ENCODE results near the gene LDHD.

LDHD gene

GRCh38 chr16:75079346-75079926 lies 37.1 kb downstream of the LDHD start:
- DNase-seq: no peak

GRCh38 chr16:75078886-75079285 lies 37.7 kb downstream of the LDHD start:
- no peak for DNase-seq

GRCh38 chr16:75075688-75076268 lies 40.8 kb downstream of the LDHD start:
- DNase-seq: no peak

- no peak for DNase-seq
Observed at GRCh38 chr16:75074920-75075687, 41.5 kb downstream of the LDHD start.

GRCh38 chr16:75074304-75074793 lies 42.2 kb downstream of the LDHD start:
- no peak for DNase-seq

- no peak for DNase-seq
Observed at GRCh38 chr16:75073545-75074303, 42.9 kb downstream of the LDHD start.

- DNase-seq: no peak
Observed at GRCh38 chr16:75072239-75072947, 44.2 kb downstream of the LDHD start.

GRCh38 chr16:75071621-75072020 lies 45.0 kb downstream of the LDHD start:
- no peak for DNase-seq

GRCh38 chr16:75070012-75070841 lies 46.4 kb downstream of the LDHD start:
- peak; percentile 56 for DNase-seq

GRCh38 chr16:75068085-75069031 lies 48.2 kb downstream of the LDHD start:
- DNase-seq: no peak

GRCh38 chr16:75066861-75067447 lies 49.6 kb downstream of the LDHD start:
- DNase-seq: no peak

GRCh38 chr16:75065521-75066149 lies 50.9 kb downstream of the LDHD start:
- DNase-seq: no peak

GRCh38 chr16:75065149-75065505 lies 51.5 kb downstream of the LDHD start:
- DNase-seq: no peak

- DNase-seq: no peak
Observed at GRCh38 chr16:75064403-75065148, 52.0 kb downstream of the LDHD start.

- no peak for DNase-seq
Observed at GRCh38 chr16:75063549-75064088, 53.0 kb downstream of the LDHD start.

GRCh38 chr16:75062976-75063346 lies 53.6 kb downstream of the LDHD start:
- DNase-seq: no peak

- DNase-seq: no peak
Observed at GRCh38 chr16:75062135-75062975, 54.2 kb downstream of the LDHD start.
